Measurements from ENCODE around the gene PRM2. TPM values are rescaled to one million over a fixed set of nuclear protein-coding genes. Genes with fewer than 3 reads are reported as not detected.

PRM2 gene
- total RNA-seq, 1 experiment from 2014 or later = not detected

Small RNAs within 50 kb of the gene (small RNA-seq; reads per million reads assigned to genes)
- gene MIR548H2 = not detected
- not detected for gene RF00019
- gene RF00554 = not detected

Other genes starting within 250 kb of the PRM2 start
- 2.9 and 8.1 TPM in 2 replicates for gene SOCS1, start 20.3 kb downstream of the PRM2 start, total RNA-seq (2014; rRNA removed; shearing (Covaris generic); ENCODE audit: low replicate concordance)
- not detected in 2 replicates for gene TNP2, start 7.2 kb downstream of the PRM2 start, total RNA-seq (2014; rRNA removed; shearing (Covaris generic); ENCODE audit: low replicate concordance)
- gene PRM3, start 2.9 kb downstream of the PRM2 start, total RNA-seq (2014; rRNA removed; shearing (Covaris generic); ENCODE audit: low replicate concordance) = not detected in 2 replicates
- gene PRM1, start 4.8 kb upstream of the PRM2 start, total RNA-seq (2014; rRNA removed; shearing (Covaris generic); ENCODE audit: low replicate concordance) = not detected in 2 replicates
- 19.4 and 45.2 TPM in 2 replicates for gene RMI2, start 69.0 kb upstream of the PRM2 start, total RNA-seq (2014; rRNA removed; shearing (Covaris generic); ENCODE audit: low replicate concordance)